ENCODE data around the gene GOLGA6L25.
"Not testable (repeated sequence)": the region's sequence is repeated elsewhere in the genome, so short reads cannot be mapped to it uniquely, and the experiment has no call there.

GRCh38 chr15:28597471-28597870 is 44.1 kb downstream of the GOLGA6L25 start:
- TF ChIP-seq ETV6 (IDR thresholded peaks at IDR 0.05; ENCODE audit: borderline replicate concordance in 1 of 2, low read depth in 2 of 2, low read length in 1 of 2); ETV6 (CRISPR knock-in tag; IDR thresholded peaks at IDR 0.05; ENCODE audit: borderline replicate concordance); NR3C1 (CRISPR knock-in tag; IDR thresholded peaks at IDR 0.05); HOXB6 (CRISPR knock-in tag; IDR thresholded peaks at IDR 0.05; ENCODE audit: borderline replicate concordance): not testable (repeated sequence)
